ENCODE measurements around the gene PAX5.

- TF ChIP-seq POLR2A (IDR thresholded peaks at IDR 0.05) (no peak), CTCF (IDR thresholded peaks at IDR 0.05) (no peak)
These were observed 162.5 kb downstream of the PAX5 start for GRCh38 chr9:36871606-36872005.
